Subcutaneous adipose tissue (tissue), 4 donors: ENCODE results near the gene PIKFYVE. TPM values are rescaled to one million over a fixed set of nuclear protein-coding genes. Genes with fewer than 3 reads are reported as not detected.

ENCODE experiments used
- CTCF ChIP-seq: fragments of 450-650 bp; IDR thresholded peaks from one replicate; pipeline ENCODE4 v1.5.1; 2016; ENCODE audit warnings: low read depth, mild to moderate bottlenecking, control low read depth, antibody characterized with exemption, moderate library complexity
- total RNA-seq, 4 donors: library from RNA; depleted of rRNA; stranded (reverse); fragments of >200 nt; gene quantifications; one replicate each; pipeline ENCODE4 v1.1.0, GENCODE V29; 2016

Gene PIKFYVE
- total RNA-seq, 4 donors from 2014 or later: 37.5 to 55.3 (median 43.3) TPM

GRCh38 chr2:208274748-208275147, 8.7 kb downstream of the PIKFYVE start:
- no peak for TF ChIP-seq CTCF

- TF ChIP-seq CTCF: no peak
Observed at GRCh38 chr2:208278549-208278948, 12.5 kb downstream of the PIKFYVE start.

- no peak for TF ChIP-seq CTCF
Observed at GRCh38 chr2:208279236-208279635, 13.2 kb downstream of the PIKFYVE start.

- TF ChIP-seq CTCF: no peak
Observed at GRCh38 chr2:208280234-208280633, 14.2 kb downstream of the PIKFYVE start.

GRCh38 chr2:208280933-208281332, 14.9 kb downstream of the PIKFYVE start:
- no peak for TF ChIP-seq CTCF

- no peak for TF ChIP-seq CTCF
Observed at GRCh38 chr2:208285853-208286252, 19.8 kb downstream of the PIKFYVE start.

GRCh38 chr2:208294482-208295024, 28.5 kb downstream of the PIKFYVE start:
- TF ChIP-seq CTCF: no peak
